Measurements from ENCODE around the gene TMEM255B.

TMEM255B gene

GRCh38 chr13:113864273-113864890 is 105.4 kb downstream of the TMEM255B start:
- peak; percentile 41 for DNase-seq

- DNase-seq, result no peak
Measured at GRCh38 chr13:113865427-113865826, 106.4 kb downstream of the TMEM255B start.

Measured in right forelimb (tissue), 1 donor.